Superior temporal gyrus (tissue), 1 donor: ENCODE results near the gene AIG1.
"Not testable (repeated sequence)": the region's sequence is repeated elsewhere in the genome, so short reads cannot be mapped to it uniquely, and the experiment has no call there.

ENCODE experiments used
- DNase-seq: peaks from one replicate; pipeline ENCODE4 v3.0.0-alpha.2; 2016; ENCODE audit errors: extremely low spot score

AIG1 gene, protein sequence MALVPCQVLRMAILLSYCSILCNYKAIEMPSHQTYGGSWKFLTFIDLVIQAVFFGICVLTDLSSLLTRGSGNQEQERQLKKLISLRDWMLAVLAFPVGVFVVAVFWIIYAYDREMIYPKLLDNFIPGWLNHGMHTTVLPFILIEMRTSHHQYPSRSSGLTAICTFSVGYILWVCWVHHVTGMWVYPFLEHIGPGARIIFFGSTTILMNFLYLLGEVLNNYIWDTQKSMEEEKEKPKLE

DNA sequence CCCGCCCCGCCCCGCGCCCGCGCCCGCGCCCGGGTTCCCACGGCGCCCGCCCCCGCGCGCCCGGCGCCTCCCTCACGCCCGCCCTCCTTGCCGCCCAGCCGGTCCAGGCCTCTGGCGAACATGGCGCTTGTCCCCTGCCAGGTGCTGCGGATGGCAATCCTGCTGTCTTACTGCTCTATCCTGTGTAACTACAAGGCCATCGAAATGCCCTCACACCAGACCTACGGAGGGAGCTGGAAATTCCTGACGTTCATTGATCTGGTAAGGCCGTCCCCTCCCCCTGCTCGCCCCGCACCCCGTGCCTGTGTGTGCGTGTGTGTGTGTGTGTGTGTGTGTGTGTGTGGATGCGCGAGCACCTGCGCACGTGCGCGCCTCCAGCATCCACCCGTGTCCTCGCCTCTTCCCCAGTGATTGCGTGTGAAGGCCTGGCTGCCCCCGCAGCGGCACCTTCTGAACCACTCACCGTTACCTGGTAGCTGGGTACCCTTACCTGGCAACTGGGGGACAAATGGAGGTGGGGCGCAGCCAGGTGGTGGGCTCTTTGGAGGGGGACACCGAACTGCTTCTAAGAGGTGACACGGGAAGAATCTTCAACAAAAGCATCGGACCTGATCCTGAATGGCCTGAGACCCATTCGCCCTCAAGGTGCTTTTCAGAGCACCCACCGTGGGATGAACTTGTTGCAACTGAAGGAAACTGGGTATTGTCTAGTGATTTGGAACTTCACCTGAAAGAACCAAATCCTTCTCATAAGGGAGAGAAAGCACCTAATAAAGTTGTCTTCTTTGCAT, at the start of gene AIG1:
TSS of gene AIG1 (plus strand) at position 84 of the 791 bp plus-strand sequence. CDS start at position 121, 37 bp downstream.
- peak; percentile 66 for DNase-seq

GRCh38 chr6:143014764-143015163, 45.9 kb upstream of the AIG1 start:
- DNase-seq = no peak

GRCh38 chr6:143015300-143015706, 45.4 kb upstream of the AIG1 start:
- DNase-seq = peak; percentile 50

DNA sequence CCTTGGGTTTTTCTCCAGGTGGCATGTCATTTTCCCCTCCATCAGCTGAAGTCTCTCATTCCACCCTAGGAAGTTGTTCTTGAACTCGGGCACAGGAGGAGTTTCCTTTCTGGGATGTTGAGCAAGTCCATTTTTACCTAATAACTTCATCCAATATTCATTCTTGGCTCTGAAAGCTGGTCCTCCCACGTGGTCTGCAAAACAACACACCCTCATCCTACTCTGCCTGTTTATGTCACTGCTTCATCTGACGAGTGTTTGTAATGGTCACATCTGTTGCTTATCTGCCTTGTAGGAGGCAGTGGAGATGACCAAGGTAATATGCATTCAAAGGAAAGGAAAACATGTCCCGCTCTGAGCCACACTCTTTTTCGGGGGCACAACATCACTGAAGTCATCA, 41.7 kb upstream of the AIG1 start:
- no peak for DNase-seq

- not testable (repeated sequence) for DNase-seq
Measured at GRCh38 chr6:143020862-143021261, 39.8 kb upstream of the AIG1 start.

GRCh38 chr6:143021543-143021942, 39.1 kb upstream of the AIG1 start:
- no peak for DNase-seq

GRCh38 chr6:143022587-143022986, 38.1 kb upstream of the AIG1 start:
- DNase-seq = no peak

- no peak for DNase-seq
Measured at GRCh38 chr6:143023695-143024094, 37.0 kb upstream of the AIG1 start.

- DNase-seq = no peak
Measured at GRCh38 chr6:143024977-143025376, 35.7 kb upstream of the AIG1 start.

- DNase-seq = peak; percentile 61
Measured at GRCh38 chr6:143026696-143027449, 33.8 kb upstream of the AIG1 start.

GRCh38 chr6:143034689-143035334, 25.9 kb upstream of the AIG1 start:
- DNase-seq = no peak

GRCh38 chr6:143037470-143037869, 23.2 kb upstream of the AIG1 start:
- no peak for DNase-seq

- DNase-seq = no peak
Measured at GRCh38 chr6:143038833-143039232, 21.9 kb upstream of the AIG1 start.

- no peak for DNase-seq
Measured at GRCh38 chr6:143039548-143039947, 21.1 kb upstream of the AIG1 start.

GRCh38 chr6:143040018-143040417, 20.7 kb upstream of the AIG1 start:
- no peak for DNase-seq

DNA sequence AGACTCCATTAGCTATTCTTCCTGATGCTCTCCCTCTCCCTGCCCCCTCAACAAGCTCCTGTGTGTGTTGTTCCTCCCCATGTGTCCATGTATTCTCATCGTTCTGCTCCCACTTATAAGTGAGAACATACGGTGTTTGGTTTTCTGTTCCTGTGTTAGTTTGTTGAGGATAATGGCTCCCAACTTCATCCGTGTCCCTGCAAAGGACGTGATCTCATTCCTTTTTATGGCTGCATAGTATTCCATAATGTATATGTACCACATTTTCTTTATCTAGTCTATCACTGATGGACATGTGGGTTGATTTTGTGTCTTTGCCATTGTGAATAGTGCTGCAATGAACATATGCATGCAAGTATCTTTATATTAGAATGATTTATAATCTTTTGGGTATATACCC, 16.3 kb upstream of the AIG1 start:
- DNase-seq = not testable (repeated sequence)

- DNase-seq = no peak
Measured at GRCh38 chr6:143049611-143050010, 11.1 kb upstream of the AIG1 start.

GRCh38 chr6:143050509-143050908, 10.2 kb upstream of the AIG1 start:
- DNase-seq = no peak

DNA sequence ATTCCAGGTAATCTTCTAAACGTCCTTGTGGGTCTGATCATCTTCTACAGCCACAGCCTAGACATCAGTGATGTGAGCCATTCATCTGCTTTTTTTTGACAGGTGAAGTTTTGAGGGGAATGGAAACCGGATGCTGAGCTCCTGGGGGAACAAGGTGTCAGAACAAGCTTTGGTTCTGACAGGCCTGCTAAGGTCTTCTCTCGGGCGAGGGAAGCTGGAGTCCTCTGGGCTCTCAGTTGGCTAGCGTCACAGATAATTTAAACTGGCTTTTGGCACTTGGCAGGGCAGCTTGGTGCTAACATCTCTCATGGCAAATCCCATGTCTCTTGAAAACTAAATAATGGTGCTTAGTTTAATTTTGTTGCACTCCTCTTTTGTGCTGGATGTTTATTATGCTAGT, 8.4 kb upstream of the AIG1 start:
- no peak for DNase-seq

DNA sequence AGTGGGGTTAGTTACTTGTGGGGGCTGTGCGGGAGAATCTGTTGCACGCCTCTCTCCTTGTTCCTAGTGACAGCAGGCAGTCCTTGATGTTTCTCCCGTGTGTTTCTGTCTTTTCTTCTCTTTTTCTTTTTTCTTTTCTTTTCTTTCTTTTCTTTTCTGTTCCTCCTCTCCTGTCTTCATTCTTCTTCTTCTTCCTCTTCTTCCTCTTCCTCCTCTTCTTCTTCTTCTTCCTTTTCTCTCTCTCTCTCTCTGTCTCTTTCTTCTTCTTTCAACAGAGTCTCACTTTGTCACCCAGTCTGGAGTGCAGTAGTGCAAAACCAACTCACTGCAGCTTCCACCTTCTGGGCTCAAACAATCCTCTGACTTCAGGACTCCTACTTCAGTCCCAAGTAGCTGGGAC, 6.8 kb upstream of the AIG1 start:
- no peak for DNase-seq

DNA sequence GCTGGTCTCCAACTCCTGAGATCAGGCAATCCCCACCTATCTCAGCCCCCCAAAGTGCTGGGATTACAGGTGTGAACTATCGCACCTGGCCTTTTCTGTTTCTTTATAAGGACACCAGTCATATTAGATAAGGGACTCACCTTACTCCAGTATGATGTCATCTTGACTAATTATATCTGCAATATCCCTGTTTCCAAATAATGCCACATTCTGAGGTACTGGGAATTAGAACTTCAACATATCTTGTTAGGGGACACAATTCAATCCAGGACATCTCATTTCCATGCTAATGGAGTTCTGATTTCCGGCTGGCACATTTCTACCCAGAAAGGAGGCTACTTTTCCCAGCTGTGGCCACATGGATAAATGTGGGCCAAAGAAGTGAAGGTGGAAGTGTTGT, 6.4 kb upstream of the AIG1 start:
- DNase-seq = no peak

DNA sequence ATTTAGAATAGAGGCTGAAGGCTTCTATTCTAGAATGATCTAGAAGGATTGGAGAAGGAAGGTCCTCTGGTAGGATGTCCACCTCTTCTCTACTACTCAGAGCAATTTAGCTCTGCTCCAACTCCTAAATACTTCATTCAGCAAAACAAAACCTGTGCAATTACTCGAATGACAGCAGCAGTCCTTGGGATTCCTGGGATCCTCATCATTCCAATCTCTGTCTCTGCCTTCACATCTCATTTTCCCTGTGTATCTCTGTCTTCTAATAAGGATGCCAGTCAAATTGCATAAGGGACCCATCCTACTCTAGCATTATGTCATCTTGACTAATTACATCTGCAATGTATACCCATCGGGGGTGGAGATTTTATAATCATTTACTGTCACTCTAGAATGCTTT, 5.5 kb upstream of the AIG1 start:
- no peak for DNase-seq
